Stomach (tissue), 4 donors: ENCODE measurements around the gene ACKR3.

Source experiments
- CTCF ChIP-seq, 7 experiments: fragments of 450-650 bp in 4 of 7; fragments of 200-600 bp in 3 of 7; sonication (generic) in 3 of 7; IDR thresholded peaks; one replicate each; pipeline ENCODE4 v1.5.1; 2016 to 2019; ENCODE audit warnings: antibody characterized with exemption in 7 of 7, control low read depth in 2 of 7, mild to moderate bottlenecking in 1 of 7
- EP300 ChIP-seq: sonication (generic); formaldehyde crosslinking; IDR thresholded peaks from one replicate; pipeline ENCODE4 v1.6.1; 2017; ENCODE audit warnings: antibody characterized with exemption
- POLR2AphosphoS5 ChIP-seq, 3 donors: sonication (generic); formaldehyde crosslinking; IDR thresholded peaks; one replicate each; pipeline ENCODE4 v1.6.1; 2016; ENCODE audit warnings: antibody characterized with exemption in 3 of 3

GRCh38 chr2:236629961-236630872 lies 60.6 kb downstream of the ACKR3 start:
- TF ChIP-seq CTCF (IDR thresholded peaks at IDR 0.05) (no peak), POLR2AphosphoS5 (IDR thresholded peaks at IDR 0.05) (no peak), EP300 (no peak)
